Smooth muscle cell (in vitro differentiated cells): ENCODE measurements around the gene CLSTN3. TPM values are rescaled to one million over a fixed set of nuclear protein-coding genes. Genes with fewer than 3 reads are reported as not detected.

Experiments used
- DNase-seq: peaks from one replicate; lab custom pipeline; 2025; ENCODE audit not compliant: unreplicated experiment; lab: John Stamatoyannopoulos, UW
- H2AFZ ChIP-seq: fragments of 200-600 bp; sonication (generic); 2 replicates; pipeline ENCODE4 v1.6.0; 2016; ENCODE audit warnings: antibody characterized with exemption, low read depth, mild to moderate bottlenecking
- H3F3A ChIP-seq: fragments of 200-600 bp; sonication (generic); 2 replicates; pipeline ENCODE4 v1.6.0; 2017; ENCODE audit warnings: antibody characterized with exemption, low read depth
- H3K27ac ChIP-seq: fragments of 200-600 bp; sonication (generic); 2 replicates; pipeline ENCODE4 v1.5.1; 2016; ENCODE audit warnings: low read depth, mild to moderate bottlenecking
- H3K27me3 ChIP-seq: fragments of 200-600 bp; sonication (generic); 2 replicates; pipeline ENCODE4 v1.6.1; 2016; ENCODE audit warnings: low read depth, mild to moderate bottlenecking
- H3K36me3 ChIP-seq: fragments of 200-600 bp; sonication (generic); 2 replicates; pipeline ENCODE4 v1.5.1; 2016; ENCODE audit warnings: low read depth
- H3K4me1 ChIP-seq: fragments of 200-600 bp; sonication (generic); 2 replicates; pipeline ENCODE4 v1.5.1; 2016; ENCODE audit warnings: low read depth
- H3K4me2 ChIP-seq: fragments of 200-600 bp; sonication (generic); 2 replicates; pipeline ENCODE4 v1.6.0; 2016; ENCODE audit warnings: mild to moderate bottlenecking
- H3K4me3 ChIP-seq: fragments of 200-600 bp; sonication (generic); 2 replicates; pipeline ENCODE4 v1.5.1; 2016; ENCODE audit warnings: mild to moderate bottlenecking
- H3K79me2 ChIP-seq: fragments of 200-600 bp; sonication (generic); 2 replicates; pipeline ENCODE4 v1.6.0; 2016; ENCODE audit warnings: low read depth, mild to moderate bottlenecking
- H3K9ac ChIP-seq: fragments of 200-600 bp; sonication (generic); 2 replicates; pipeline ENCODE4 v1.6.0; 2016; ENCODE audit warnings: low read depth
- H3K9me3 ChIP-seq: fragments of 200-600 bp; sonication (generic); replicated peaks from 2 replicates; pipeline ENCODE4 v1.5.1; 2016; ENCODE audit warnings: low read depth
- H4K20me1 ChIP-seq: fragments of 200-600 bp; sonication (generic); 2 replicates; pipeline ENCODE4 v1.6.0; 2016; ENCODE audit warnings: low read depth
- WGBS: methylation state at CpG from one replicate; pipeline ENCODE4 v1.1.7; 2016; ENCODE audit warnings: low lambda C conversion rate; 5-methylcytosine and 5-hydroxymethylcytosine counted together
- polyA plus RNA-seq: library from polyadenylated mRNA; unstranded; fragments of >200 nt; fragmentation: Nextera tagmentation; extraction: Ambion mirVana; gene quantifications from 2 replicates; pipeline ENCODE4 v1.2.1, GENCODE V29; 2016
- total RNA-seq: library from RNA; depleted of rRNA; stranded (reverse); fragments of >200 nt; gene quantifications from 2 replicates; pipeline ENCODE4 v1.2.3, GENCODE V29; 2014
- TF ChIP-seq, protein P1 (sequence below): fragments of 200-600 bp; sonication (generic); IDR thresholded peaks from 2 replicates; pipeline ENCODE4 v1.5.1; 2017; ENCODE audit warnings: borderline replicate concordance, mild to moderate bottlenecking, antibody characterized with exemption; ENCODE audit not compliant: insufficient read depth, poor library complexity, severe bottlenecking

Gene CLSTN3
- total and polyA plus RNA-seq, 2 experiments from 2014 or later = 12.4 to 51.0 TPM

DNA sequence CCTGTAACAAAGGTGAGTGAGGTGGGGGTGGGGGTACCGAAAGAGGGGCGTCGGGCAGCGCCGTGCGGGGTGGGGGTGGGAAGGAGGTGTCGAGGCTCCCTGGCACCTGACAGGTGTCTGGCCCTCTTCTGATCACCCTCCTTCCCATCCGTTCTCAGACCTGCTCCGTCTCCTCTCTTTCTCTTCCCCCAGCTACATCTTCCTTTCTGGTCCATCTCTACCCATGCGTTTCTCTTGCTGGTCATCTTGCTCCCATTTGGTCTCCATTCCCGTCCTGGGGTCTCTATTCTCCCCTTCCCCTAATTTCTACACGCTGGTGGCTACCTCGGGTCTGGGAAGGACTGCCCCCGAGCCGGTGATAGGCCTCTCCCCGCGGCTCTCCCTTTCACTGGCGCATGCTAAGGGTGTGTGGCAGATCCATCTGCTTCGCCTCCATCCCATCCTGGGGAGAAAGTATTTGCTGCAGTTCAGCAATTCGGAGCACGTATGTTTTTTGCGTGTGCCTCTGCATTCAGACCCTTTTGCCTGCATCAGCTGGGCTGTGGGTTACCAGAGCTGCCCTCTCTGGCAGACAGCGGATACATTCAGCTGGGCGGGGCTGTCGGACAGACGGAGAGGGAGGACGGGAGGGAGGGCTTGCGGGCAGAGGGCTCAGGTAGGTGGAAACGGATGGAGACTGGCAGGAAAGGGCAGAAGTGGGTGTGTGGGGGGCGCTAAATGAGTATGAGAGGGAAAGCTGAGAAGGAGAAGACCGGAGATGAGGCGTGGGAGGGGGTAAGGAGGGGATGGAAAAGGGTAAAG, 730 bp downstream of the CLSTN3 start:
- TF ChIP-seq, protein P1, sequence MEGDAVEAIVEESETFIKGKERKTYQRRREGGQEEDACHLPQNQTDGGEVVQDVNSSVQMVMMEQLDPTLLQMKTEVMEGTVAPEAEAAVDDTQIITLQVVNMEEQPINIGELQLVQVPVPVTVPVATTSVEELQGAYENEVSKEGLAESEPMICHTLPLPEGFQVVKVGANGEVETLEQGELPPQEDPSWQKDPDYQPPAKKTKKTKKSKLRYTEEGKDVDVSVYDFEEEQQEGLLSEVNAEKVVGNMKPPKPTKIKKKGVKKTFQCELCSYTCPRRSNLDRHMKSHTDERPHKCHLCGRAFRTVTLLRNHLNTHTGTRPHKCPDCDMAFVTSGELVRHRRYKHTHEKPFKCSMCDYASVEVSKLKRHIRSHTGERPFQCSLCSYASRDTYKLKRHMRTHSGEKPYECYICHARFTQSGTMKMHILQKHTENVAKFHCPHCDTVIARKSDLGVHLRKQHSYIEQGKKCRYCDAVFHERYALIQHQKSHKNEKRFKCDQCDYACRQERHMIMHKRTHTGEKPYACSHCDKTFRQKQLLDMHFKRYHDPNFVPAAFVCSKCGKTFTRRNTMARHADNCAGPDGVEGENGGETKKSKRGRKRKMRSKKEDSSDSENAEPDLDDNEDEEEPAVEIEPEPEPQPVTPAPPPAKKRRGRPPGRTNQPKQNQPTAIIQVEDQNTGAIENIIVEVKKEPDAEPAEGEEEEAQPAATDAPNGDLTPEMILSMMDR = no peak
- H3K9me3 ChIP-seq = no peaks in the 10 kb centered on the region
- peak overlapping the region; percentile 97 for H3K4me2 ChIP-seq
- H2AFZ ChIP-seq = peak overlapping the region; percentile 86
- peaks cover 3% of the 10 kb centered on the region for H3K27me3 ChIP-seq
- peak overlapping the region; percentile 62 for H3K9ac ChIP-seq
- no peak overlapping the region for H3K27ac ChIP-seq
- DNase-seq = no peak
- H4K20me1 ChIP-seq = peaks cover 11% of the 10 kb centered on the region
- WGBS = 2% methylated on average over 26 of the region's 32 CpGs
- peaks cover 5% of the 10 kb centered on the region for H3K4me1 ChIP-seq
- no peaks in the 10 kb centered on the region for H3K79me2 ChIP-seq
- peak overlapping the region; percentile 66 for H3K4me3 ChIP-seq
- H3K36me3 ChIP-seq = no peaks in the 10 kb centered on the region
- H3F3A ChIP-seq = no peaks in the 10 kb centered on the region

DNA sequence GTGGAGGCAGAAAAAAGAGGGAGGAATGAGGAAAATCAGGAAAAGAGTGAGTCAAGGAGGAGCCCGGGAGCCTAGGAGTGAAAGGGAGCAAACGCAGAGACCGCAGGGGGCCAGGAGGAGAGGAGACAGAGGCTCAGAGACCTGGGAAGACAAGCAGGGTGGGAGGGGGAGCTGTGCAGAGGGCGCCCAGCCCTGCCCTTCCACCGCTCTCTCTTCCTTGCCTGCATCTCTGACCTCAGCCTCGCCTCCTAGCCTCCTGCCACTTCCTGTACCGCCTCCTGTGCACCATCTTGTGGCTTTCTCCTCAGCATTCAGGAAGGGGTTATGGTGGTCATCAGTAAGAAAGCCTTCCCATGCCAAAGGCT, 1.3 kb downstream of the CLSTN3 start:
- TF ChIP-seq, protein P1 = no peak
- no peaks in the 10 kb centered on the region for H3K79me2 ChIP-seq
- WGBS = 35% methylated on average over 4 of the region's 7 CpGs
- H3K4me2 ChIP-seq = peak overlapping the region; percentile 97
- H3K4me3 ChIP-seq = peak overlapping the region; percentile 66
- peaks cover 11% of the 10 kb centered on the region for H4K20me1 ChIP-seq
- H3K4me1 ChIP-seq = peaks cover 5% of the 10 kb centered on the region
- no peak overlapping the region for H2AFZ ChIP-seq
- no peak overlapping the region for H3K27ac ChIP-seq
- H3K9me3 ChIP-seq = no peaks in the 10 kb centered on the region
- H3K27me3 ChIP-seq = peaks cover 3% of the 10 kb centered on the region
- DNase-seq = no peak
- no peaks in the 10 kb centered on the region for H3K36me3 ChIP-seq
- no peak overlapping the region for H3K9ac ChIP-seq
- no peaks in the 10 kb centered on the region for H3F3A ChIP-seq

DNA sequence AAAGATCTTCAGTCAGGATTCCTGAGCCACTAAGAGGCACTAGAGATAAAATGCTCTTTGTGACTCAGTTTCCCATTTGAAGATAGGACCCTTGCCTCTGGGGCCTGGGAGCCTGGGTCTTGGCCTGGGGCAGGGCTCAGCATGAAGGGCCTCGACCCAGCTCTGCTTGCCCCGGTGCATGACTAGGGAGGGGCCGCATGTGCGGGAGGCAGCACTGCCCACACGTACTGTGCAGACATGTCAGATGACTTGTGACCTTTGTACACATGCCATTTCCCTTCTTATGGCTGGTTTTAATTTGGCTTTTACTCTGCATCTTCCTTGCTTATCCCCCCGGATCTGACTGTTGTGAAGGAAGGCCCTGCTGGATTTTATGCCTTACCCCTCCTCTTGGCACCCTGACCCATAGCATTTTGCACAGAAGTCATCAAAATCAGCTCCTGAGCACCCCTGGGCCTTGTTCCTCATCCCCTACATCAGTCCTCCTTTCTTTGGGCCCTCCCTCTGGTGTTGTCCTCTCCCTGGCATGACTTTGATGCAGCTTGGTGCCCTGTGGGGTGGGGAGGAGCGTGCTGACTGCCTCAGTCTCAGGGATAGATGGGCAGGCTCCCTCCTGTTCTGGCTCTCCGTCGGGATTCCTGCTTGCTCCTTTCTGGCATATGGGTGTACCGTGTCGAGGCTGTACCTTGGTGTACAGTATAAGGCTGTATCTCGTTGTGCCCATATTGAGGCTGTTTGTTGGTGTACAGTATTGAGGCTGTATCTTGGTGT, 4.4 kb downstream of the CLSTN3 start:
- Histone ChIP-seq H3K27ac (no peak overlapping the region), H3K9ac (no peak overlapping the region), H3K27me3 (no peaks in the 10 kb centered on the region), H4K20me1 (peaks cover 11% of the 10 kb centered on the region), H3F3A (no peaks in the 10 kb centered on the region), H2AFZ (no peak overlapping the region), H3K4me1 (peaks cover 3% of the 10 kb centered on the region), H3K4me2 (no peak overlapping the region), H3K79me2 (no peaks in the 10 kb centered on the region), H3K36me3 (no peaks in the 10 kb centered on the region), H3K4me3 (no peak overlapping the region), H3K9me3 (no peaks in the 10 kb centered on the region)
- DNase-seq = no peak
- TF ChIP-seq, protein P1 = no peak
- 93% methylated on average over 12 of the region's 12 CpGs for WGBS
